ENCODE data around the gene MORN1. TPM values are rescaled to one million over a fixed set of nuclear protein-coding genes. Genes with fewer than 3 reads are reported as not detected.

MORN1 gene
- total RNA-seq, 1 experiment from 2014 or later, result 7.5 TPM

DNA sequence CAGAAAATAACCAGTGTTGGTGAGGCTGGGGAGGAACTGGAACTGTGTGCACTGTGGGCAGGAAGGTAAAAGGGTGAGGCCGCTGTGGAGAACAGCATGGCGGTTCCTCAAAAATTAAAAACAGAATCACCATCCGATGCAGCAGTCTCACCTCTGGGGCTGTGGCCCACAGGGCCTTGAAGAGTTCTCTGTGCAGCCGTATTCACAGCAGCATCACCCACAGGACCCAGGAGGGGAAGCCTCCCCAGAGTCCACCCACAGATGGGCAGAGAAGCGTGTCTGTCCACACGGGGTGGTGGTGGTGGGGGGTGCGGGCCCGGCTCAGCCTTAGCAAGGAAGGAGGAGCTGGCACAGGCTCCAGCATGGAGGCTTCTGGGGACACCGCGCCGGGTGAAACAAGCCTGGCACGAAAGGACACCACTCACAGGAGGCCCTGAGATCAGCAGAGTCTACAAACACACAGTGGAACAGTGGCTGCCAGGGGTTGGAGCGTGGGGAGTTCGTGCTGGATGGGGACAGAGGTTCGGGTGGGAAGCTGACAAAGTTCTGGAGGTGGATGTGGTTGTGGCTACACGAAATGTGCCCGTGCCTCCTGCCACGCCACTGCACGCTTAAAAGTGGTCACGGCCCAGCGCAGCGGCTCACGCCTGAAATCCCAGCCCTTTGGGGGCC is 11.5 kb downstream of the MORN1 start:
- Histone ChIP-seq H3K27ac (no peak overlapping the region), H3K27me3 (peaks cover 14% of the 10 kb centered on the region; the same call in 1 of the 2 replicates), H3K4me1 (peaks cover 20% of the 10 kb centered on the region), H3K9me3 (replicated peaks) (no peaks in the 10 kb centered on the region), H3K36me3 (no peaks in the 10 kb centered on the region), H3K4me3 (no peak overlapping the region)
- no peak for DNase-seq

DNA sequence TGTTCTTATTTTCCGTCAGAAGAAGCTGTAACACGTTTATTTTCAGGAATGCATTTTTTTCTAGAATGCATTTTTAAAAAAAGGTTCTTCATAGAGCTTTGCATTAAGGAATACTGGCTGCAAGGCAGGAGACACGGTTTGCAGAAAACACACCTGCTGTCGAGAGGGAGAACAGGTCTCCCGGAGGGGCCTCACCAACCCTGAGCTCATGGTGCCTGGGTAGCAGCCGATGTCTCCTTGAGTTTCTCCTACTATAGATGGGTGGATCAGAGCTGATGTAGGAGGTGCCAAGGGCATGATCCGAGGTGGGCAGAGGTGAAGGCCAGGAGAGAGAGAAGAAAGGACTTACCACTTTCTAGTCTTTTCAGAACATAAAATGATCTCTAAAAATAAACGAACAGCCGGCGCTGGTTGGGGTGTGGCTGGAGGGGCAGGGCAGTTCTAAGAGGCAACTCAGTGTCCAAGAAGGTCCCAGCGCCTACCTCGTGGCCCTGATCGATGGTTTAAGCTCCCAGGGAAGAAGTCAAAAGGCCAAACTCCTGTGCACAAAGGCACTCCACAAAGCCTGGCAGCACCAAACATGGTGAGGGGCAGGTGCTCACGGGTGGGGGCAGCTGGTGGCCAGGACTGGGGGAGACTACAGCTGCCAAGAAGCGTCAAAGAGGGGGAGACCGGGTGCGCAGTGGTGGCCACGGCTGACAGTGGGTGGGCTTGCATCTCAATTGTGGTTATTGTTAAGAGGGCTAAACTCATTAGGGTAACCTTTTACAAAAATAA is 12.2 kb downstream of the MORN1 start:
- Histone ChIP-seq H3K4me3 (no peak overlapping the region), H3K9me3 (replicated peaks) (no peaks in the 10 kb centered on the region), H3K36me3 (no peaks in the 10 kb centered on the region), H3K27ac (no peak overlapping the region), H3K4me1 (peaks cover 20% of the 10 kb centered on the region), H3K27me3 (peaks cover 14% of the 10 kb centered on the region; the same call in 1 of the 2 replicates)
- DNase-seq, result peak; percentile 57 to 65

DNA sequence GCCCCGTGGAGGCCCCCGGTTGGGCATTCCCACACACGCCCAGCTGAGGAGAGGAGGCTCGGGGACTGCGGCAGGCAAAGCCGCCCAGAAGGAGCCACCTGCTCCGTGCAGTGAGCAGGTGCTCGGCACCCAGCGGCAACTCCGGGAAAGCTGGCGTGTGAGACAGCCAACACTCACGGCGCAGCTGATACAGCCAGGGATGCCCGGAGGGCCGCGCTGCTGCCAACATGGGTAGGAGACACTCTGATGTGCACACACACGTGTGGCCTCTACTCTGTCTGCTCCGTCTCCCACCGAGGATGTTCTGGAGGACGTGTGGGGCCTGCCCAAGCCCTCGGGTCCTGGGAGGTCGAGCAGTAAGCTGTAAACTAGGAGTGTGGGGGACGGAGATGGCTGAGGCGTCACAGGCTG is 12.9 kb downstream of the MORN1 start:
- peaks cover 14% of the 10 kb centered on the region; the same call in 1 of the 2 replicates for H3K27me3 ChIP-seq
- DNase-seq, result peak; percentile 63 to 71
- no peak overlapping the region for H3K4me3 ChIP-seq
- H3K9me3 ChIP-seq (replicated peaks), result no peaks in the 10 kb centered on the region
- H3K36me3 ChIP-seq, result no peaks in the 10 kb centered on the region
- peaks cover 20% of the 10 kb centered on the region for H3K4me1 ChIP-seq
- no peak overlapping the region for H3K27ac ChIP-seq

DNA sequence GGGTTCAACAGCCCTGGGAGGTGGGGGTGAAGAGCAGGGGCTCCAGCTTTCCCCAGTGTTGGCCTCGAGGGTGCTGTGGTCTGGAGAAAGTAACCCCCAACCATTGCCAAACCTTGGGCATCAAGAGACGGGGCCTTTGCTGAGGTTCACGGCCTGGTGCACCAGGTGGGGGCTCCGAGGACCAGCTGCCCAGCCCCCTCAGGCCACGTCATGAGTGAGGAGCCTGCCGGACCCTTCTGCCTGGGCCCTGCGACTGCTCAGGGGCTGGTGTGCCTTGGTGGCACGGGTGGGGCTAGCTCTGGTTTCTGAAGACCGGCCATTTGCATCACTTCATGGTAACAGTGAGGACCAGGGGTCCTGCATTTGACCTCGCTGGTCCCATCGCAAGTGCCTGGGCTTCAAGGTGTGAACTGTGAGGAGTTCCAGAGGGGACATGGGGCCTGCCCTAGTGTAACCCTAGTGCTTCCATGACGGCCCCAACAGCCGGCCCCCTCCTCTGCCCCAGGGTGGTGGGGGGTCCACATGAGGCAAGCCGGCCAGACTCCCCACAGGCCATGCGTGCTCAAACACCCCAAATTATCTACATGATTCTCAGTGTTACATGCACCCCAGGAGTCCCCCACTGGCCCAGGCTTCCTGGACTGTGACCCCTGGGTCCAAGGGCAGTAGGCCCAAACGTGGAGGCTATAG is 13.5 kb downstream of the MORN1 start:
- H3K9me3 ChIP-seq (replicated peaks), result no peaks in the 10 kb centered on the region
- no peak overlapping the region for H3K4me3 ChIP-seq
- H3K27me3 ChIP-seq, result peaks cover 14% of the 10 kb centered on the region; the same call in 1 of the 2 replicates
- H3K27ac ChIP-seq, result no peak overlapping the region
- H3K36me3 ChIP-seq, result no peaks in the 10 kb centered on the region
- no peak for DNase-seq
- H3K4me1 ChIP-seq, result peaks cover 20% of the 10 kb centered on the region

DNA sequence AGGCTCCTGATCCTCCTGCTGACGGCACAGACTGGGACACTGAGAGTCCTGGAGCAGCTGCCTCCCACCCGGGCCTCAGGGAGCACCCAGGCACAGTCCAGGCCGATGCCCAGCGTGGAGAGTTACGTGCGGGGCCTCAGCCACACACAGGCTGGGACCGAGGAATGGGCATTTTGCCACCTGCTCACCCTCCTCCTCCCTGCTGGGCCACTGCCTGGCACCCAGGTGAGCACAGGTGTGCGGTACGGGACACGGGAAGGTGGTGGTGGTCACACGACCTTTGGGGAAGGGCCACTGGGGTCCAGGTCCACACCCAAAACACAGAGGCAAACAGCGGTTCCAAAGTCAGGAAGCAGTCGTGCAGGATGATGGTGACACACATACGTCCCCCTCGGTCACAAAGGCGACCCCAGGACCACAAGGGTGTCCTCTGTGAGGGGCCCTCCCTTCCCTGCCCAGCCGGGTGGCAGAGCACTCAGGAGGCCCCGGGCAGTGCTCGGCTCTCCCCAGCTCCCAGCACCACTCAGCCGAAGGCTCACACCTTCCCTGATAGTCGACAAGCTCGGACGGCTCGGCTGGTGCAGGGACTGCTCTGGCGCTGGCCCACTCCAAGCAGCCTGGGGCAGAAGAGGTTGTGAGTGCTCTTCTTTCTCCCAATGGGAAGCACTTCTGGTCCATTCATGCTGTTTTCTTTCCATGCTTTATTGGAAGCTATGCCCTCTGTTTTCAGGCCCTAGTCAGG is 14.3 kb downstream of the MORN1 start:
- no peak overlapping the region for H3K4me3 ChIP-seq
- H3K4me1 ChIP-seq, result peaks cover 20% of the 10 kb centered on the region
- H3K27me3 ChIP-seq, result peaks cover 14% of the 10 kb centered on the region; the same call in 1 of the 2 replicates
- H3K36me3 ChIP-seq, result no peaks in the 10 kb centered on the region
- DNase-seq, result no peak
- no peaks in the 10 kb centered on the region for H3K9me3 ChIP-seq (replicated peaks)
- H3K27ac ChIP-seq, result no peak overlapping the region

DNA sequence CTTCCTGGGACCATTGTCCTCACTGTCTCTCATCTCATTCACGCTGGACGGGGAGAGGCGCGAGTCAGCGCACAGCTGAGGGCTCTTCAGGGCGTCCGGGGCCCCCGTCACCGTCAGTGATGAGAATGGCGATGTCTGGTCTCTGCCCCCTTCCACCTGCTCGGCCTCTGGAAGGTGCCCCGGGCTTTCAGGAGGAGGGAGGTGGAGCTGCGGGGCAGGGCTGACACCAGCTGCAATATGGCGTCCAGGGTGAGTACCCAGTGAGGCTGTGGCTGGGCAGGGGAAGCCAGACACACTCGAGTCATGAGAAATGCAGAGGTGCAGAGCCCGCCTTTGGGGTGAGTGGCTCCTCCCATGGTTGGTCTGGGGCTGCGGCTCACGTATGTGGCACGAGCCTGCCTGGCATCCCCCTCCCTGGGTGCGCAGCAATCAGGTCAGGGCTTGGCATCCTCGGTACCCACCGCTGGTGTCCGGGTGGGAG is 15.1 kb downstream of the MORN1 start:
- no peak overlapping the region for H3K27ac ChIP-seq
- H3K4me3 ChIP-seq, result no peak overlapping the region
- no peaks in the 10 kb centered on the region for H3K9me3 ChIP-seq (replicated peaks)
- peaks cover 14% of the 10 kb centered on the region; the same call in 1 of the 2 replicates for H3K27me3 ChIP-seq
- H3K36me3 ChIP-seq, result no peaks in the 10 kb centered on the region
- H3K4me1 ChIP-seq, result peaks cover 20% of the 10 kb centered on the region
- no peak for DNase-seq

DNA sequence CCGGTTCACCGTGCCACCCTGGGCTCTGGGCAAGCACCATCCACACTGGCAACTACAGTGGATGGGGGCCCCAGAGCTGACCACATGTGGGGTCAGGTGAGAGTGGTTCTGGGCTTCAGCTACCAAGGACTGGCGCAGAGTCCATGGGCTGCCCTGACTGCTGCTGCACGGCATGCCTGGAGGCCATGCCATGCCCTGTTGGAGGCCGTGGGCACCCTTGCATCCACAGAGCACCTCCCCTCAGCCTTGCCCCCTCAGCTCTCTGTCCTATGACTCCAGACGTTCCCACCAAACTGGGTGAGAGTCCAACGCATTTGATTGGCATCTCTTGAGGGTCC is 15.5 kb downstream of the MORN1 start:
- H3K27me3 ChIP-seq, result peaks cover 14% of the 10 kb centered on the region; the same call in 1 of the 2 replicates
- no peak for DNase-seq
- H3K36me3 ChIP-seq, result no peaks in the 10 kb centered on the region
- H3K9me3 ChIP-seq (replicated peaks), result no peaks in the 10 kb centered on the region
- peaks cover 20% of the 10 kb centered on the region for H3K4me1 ChIP-seq
- no peak overlapping the region for H3K4me3 ChIP-seq
- H3K27ac ChIP-seq, result no peak overlapping the region

DNA sequence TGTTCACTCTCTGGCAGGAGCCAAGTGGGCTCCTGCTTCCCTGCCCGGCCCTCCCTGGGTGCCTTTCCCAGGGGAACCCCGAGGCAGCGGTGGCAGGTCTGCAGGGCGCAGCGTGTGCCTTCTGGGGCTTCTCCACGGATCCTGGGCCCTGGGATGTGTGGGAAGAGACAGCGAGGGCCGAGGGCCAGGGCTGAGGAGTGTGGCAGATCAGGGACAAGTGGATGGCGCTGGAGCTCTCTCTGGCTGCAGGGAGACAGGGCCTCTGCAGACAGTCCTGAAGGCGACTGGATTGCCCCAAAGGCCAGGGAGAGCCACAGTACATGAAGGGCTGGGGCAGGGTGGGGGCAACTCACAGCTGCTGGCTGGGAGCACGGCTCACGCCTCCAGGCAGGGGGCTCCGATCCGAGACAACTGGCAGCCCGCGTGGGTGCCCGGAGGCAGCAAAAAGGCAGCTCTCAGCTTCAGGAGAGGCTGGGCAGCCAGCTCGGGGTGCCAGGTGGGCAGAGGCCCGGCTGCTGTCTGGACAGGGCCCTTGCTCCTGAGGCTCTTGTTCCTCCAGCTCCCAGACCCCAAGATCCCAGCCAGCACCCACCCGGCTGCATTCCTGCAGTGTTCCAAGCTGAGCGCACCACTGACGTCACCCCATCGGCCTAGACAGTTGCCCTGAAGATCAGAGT is 16.0 kb downstream of the MORN1 start:
- Histone ChIP-seq H3K36me3 (no peaks in the 10 kb centered on the region), H3K4me3 (no peak overlapping the region), H3K4me1 (peaks cover 20% of the 10 kb centered on the region), H3K27me3 (peaks cover 14% of the 10 kb centered on the region; the same call in 1 of the 2 replicates), H3K27ac (no peak overlapping the region), H3K9me3 (replicated peaks) (no peaks in the 10 kb centered on the region)
- no peak for DNase-seq

DNA sequence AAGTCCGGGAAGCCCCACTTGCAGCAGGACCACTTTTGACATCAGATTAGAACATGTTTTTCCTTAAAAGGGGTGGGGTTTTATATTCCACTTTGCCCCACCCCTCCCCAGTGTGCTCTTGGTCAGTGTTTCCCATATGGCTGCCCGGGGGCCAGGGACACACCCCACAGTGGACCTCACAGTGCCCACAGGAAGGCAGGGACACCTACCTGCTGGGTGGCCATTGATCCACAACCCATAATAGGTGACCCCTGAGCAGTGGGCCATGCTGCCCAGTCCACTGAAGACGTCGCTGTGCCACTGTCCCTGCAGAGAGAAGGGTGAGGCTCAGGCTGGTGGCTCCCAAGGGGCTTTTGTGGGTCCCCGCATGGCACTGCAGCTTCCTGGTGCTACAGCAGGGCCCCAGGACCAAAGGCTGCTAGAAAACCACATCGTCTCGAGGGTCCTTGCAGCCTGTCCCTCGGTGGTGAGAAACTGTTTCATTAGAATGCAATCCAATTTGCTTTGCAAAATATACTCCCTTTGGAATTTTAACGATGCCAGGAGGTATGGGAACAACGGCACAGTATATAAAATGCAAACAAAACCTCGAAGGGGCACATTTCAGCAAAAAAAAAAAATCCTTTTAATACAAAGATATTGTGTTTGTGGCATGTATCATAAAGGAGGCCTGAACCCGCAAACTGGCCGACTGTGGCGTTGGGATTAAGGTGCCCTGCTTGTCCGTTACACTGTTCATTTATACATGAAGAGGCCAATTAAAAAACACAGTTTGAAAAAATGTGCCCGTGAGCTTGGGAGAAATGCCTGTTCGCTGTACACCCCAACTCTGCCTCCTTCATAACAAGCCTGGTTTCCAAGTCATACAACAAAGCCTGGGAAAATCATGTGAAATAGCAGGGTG is 16.9 kb downstream of the MORN1 start:
- no peak overlapping the region for H3K27ac ChIP-seq

DNA sequence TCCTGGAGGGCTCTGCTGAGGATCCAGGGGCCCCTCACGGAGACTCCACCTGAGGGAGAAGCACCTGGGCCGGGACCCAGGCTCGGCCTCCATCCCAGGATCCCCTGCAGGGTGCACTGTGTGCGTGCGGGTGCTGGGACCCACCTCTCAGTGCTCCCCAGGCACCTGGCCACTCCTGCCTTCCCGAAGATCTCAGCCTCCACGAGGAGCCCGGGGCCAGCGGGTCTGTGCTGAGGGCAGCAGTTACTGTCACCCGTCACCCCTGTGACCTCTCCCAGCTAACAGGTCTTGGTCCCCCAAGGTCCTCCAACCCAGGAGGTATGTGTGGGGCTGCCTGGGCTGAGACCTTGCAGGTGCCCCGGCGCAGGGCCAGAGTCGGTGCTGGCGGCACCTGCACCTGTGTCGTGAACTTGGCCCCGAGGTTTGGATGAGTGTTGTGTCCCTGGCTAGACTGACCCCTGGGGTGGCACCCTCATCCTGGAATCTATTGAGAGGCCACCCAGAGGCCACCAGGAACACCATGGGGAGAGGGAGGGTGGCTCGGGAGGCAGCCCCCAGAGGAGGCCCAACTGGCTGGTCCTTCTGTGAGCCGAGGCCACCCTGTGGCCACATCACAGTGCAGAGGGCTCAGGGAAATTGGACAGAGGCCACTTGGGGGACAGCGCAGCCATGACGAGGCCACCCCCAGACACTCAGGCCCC is 17.7 kb downstream of the MORN1 start:
- peaks cover 8% of the 10 kb centered on the region; the same call in 1 of the 2 replicates for H3K4me1 ChIP-seq
- H3K27ac ChIP-seq, result no peak overlapping the region
- no peaks in the 10 kb centered on the region; the same call in 1 of the 2 replicates for H3K36me3 ChIP-seq
- H3K9me3 ChIP-seq (replicated peaks), result no peaks in the 10 kb centered on the region
- no peak for DNase-seq
- H3K4me3 ChIP-seq, result no peak overlapping the region
- H3K27me3 ChIP-seq, result peaks cover 10% of the 10 kb centered on the region; the same call in 1 of the 2 replicates

More for the DNA sequence above, 16.9 kb downstream of the MORN1 start:
- no peak for DNase-seq
- H3K9me3 ChIP-seq (replicated peaks), result no peaks in the 10 kb centered on the region
- H3K4me1 ChIP-seq, result peaks cover 16% of the 10 kb centered on the region
- H3K36me3 ChIP-seq, result no peaks in the 10 kb centered on the region
- no peak overlapping the region for H3K4me3 ChIP-seq
- peaks cover 14% of the 10 kb centered on the region; the same call in 1 of the 2 replicates for H3K27me3 ChIP-seq

DNA sequence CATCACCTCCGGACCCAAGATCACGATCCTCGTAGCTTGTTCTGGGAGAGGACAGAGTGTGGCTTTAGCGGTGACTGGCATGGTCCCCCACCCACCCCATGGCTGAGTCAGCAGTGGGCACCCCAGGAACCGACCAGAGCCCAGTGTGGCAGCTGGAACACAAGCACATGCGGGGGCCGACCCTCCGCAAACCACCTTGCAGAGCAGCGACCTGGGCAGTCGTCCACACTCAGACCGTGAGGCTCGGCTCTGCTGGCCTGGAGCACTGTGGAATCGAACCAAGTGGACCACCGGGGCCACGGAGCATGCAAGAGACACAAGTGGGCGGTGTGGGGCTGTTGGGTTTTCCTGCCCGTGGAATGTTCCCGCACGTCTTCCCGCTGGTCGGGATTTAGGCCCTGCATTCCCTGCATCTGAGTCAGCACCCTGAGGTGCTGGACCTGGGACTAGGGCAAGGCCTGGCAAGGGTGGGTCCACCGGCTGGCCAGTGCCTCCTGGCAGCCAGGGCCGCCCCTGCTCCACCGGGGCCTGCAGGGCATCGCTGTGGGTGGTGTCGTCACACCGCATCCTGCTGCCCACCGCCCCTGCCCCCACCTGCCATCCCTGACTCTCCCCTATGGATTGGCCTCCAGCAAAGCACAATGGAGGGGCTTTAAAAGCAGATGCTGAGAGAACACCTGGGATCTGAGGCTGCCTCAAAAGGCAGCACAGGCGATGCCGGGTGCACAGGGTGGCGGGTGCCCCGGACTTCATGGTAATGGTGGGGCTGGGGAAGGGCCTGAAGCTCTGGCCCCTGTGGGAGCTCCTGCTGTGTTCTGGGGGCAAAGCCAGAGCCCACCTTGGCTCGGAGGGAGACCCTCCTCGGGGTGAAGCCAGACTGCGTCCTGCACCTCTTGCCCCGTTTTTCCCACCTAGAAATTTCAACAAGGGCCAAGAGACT is 18.5 kb downstream of the MORN1 start:
- Histone ChIP-seq H3K4me3 (no peak overlapping the region), H3K27me3 (peaks cover 5% of the 10 kb centered on the region; the same call in 1 of the 2 replicates), H3K4me1 (no peaks in the 10 kb centered on the region; the same call in 1 of the 2 replicates), H3K9me3 (replicated peaks) (no peaks in the 10 kb centered on the region), H3K36me3 (no peaks in the 10 kb centered on the region; the same call in 1 of the 2 replicates), H3K27ac (no peak overlapping the region)
- no peak for DNase-seq
